ENCODE measurements around the gene ZSWIM7.

- TF ChIP-seq, protein P1, sequence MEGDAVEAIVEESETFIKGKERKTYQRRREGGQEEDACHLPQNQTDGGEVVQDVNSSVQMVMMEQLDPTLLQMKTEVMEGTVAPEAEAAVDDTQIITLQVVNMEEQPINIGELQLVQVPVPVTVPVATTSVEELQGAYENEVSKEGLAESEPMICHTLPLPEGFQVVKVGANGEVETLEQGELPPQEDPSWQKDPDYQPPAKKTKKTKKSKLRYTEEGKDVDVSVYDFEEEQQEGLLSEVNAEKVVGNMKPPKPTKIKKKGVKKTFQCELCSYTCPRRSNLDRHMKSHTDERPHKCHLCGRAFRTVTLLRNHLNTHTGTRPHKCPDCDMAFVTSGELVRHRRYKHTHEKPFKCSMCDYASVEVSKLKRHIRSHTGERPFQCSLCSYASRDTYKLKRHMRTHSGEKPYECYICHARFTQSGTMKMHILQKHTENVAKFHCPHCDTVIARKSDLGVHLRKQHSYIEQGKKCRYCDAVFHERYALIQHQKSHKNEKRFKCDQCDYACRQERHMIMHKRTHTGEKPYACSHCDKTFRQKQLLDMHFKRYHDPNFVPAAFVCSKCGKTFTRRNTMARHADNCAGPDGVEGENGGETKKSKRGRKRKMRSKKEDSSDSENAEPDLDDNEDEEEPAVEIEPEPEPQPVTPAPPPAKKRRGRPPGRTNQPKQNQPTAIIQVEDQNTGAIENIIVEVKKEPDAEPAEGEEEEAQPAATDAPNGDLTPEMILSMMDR (conservative IDR thresholded peaks at IDR 0.05; ENCODE audit: low read length) = no peak
- no peak for TF ChIP-seq EZH2phosphoT487 (IDR thresholded peaks at IDR 0.05; ENCODE audit: borderline replicate concordance, low read depth, low read length)
Observed at GRCh38 chr17:16026895-16027294, 27.4 kb upstream of the ZSWIM7 start.
